Stimulated activated CD4-positive, alpha-beta T cell treated with anti-CD3 and anti-CD28 coated beads, Interleukin-2, amount 100 ng/mL, for 24 hours (primary cell): ENCODE measurements around the gene SLC14A1.
"Not testable (repeated sequence)": the region's sequence is repeated elsewhere in the genome, so short reads cannot be mapped to it uniquely, and the experiment has no call there.

Source experiments
- DNase-seq, 2 donors: peaks; one replicate each; pipeline ENCODE4 v3.0.0-alpha.2; 2020

SLC14A1 gene

DNA sequence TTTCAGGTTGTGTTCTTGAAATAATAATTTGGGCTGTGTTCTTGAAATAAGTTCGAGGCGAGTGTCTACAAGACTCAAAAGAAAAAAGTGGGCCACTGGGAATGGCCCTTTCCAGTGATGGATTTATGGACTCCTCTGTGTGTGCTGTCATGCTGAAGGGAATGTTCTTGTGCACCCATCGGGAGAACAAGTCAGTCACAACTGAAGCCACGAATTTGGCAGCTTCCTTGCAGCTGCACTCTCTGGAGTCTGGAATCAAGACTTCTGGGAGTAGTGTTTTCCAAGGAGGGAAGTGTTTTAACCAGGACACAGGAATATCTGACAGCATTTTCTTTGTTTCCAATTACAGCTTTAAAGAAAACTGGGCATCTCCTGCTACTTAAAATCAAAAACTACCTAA lies 620 bp downstream of the SLC14A1 start:
- no peak for DNase-seq

DNA sequence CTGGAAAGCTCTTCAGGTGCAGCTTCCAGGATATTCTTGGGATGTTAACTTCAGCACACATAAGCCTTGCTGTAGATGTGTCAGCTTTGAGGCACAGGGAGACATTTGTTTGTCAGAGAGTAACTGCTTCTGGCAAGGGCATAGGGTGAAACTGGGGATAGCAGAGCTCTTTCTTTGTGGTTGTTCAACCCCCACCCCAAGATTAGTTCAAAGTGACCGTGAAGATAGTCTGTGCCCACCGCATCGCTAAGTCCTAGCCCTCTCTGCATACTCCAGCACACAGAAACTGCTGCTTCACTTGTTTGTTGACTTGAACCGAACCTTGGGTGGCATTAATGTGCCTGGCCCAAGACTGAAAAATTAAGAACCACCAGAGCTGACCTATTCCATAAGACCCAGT lies 1.4 kb downstream of the SLC14A1 start:
- no peak for DNase-seq

DNA sequence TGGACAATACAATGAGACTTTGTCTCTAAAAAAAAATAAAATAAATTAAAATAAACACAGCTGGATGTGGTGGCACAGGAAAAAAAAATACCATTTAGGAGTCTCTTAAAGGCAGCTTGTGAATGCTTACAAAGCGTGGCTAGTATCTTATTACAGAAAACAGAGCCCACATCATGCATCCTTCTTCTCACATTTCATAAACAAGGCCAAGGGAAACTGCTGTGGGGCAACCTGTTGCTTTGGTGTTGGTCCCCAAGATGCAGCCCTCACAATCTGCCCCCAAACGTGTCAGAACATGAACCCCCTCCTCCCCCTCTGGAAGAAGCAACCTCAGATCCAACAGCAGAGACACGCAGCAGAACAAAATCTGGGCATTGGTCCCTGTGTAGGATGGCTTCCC lies 2.6 kb downstream of the SLC14A1 start:
- DNase-seq = no peak

DNA sequence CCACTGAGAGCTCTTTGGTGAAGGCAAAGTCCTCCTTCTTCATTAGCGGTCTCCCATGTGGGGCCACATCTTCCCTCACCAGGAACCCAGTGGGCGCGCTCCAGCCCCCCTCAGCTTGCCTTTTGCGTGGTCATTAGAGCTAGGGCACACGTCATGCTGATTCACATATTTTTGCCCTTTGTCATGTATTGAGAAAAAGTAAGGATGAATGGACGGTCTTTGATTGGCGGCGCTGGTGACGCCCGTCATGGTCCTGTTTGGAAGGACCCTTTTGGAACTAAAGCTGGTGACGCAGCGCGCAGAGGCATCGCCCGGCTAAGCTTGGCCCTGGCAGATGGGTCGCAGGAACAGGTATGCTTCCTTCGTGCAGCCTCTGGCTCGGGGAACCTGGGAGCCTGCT lies 3.1 kb downstream of the SLC14A1 start:
- no peak for DNase-seq

DNA sequence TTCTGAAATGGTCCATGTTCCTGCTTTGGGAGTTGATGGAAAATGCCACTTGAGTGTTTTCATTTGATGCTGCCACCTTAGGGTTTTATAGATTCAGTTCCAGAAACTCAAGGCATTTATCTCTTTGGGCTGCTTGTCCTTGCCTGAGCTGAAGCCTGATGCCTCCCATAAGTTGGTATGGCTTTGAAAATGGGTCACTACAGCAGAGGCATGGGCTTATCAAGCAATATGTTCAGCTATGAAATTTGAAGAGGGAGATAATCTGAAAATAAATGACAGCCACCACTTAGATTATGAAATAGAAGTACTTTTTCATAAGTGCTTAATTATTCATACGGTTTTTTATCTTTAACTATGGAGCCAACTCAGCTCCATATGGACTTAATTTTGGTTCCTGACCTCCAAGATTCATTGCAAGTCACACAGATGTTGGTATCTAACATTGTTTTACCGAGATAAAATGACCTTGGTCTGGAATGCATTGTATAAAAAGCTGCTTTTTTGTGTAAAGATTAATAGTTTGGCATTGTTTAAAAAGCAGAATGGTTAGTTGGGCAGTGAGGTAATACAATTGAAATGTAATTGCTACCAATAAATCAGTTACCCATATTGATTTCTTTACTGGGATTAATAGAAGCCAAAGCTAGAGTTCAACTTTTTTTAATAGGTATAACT lies 4.5 kb downstream of the SLC14A1 start:
- DNase-seq = no peak

DNA sequence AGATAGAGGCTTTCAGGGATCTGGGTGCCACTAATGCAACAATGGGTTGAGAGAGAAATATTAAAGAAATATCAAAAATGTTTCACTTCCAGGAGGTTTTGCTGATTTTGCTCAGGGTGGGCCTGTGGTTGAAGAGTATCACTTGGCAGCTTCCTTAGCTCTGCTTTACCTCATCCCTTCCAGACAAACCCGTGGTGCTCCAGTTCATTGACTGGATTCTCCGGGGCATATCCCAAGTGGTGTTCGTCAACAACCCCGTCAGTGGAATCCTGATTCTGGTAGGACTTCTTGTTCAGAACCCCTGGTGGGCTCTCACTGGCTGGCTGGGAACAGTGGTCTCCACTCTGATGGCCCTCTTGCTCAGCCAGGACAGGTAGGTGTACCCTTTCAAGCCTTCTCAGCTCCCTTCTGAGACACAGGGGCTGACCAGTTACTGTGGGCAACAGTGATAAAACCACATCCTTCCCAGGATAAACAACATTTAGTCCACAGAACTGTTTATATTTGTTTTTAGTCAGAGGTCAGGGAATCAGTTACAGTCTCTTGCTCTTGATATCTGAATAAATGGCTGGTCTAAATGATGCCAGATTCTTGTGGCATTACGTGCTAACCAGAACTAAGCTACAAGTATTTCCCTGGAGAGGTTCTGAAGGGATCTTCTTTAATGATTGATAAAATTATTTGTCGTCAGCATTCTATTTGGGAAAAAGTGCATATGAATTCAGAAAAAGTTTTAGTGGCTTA lies 7.0 kb downstream of the SLC14A1 start:
- no peak for DNase-seq

DNA sequence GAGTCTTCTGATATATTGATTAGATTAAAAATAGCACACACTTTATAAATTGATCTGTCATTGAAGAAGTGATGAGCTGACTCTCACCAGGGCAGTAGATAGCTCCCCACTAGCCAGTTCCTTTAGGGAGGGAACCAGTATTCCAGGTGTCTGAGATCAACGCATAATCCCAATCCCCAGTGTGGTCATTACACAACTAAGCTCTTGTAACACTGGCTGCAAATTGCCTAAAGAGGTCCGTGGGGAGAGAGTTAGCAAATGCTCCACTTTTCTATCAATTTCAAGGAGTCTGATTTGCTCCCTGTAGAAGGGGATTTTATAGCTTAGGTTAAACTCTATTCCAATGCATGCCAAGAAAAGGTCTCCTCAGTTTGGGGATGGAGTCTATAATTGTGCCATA lies 7.7 kb downstream of the SLC14A1 start:
- no peak for DNase-seq

DNA sequence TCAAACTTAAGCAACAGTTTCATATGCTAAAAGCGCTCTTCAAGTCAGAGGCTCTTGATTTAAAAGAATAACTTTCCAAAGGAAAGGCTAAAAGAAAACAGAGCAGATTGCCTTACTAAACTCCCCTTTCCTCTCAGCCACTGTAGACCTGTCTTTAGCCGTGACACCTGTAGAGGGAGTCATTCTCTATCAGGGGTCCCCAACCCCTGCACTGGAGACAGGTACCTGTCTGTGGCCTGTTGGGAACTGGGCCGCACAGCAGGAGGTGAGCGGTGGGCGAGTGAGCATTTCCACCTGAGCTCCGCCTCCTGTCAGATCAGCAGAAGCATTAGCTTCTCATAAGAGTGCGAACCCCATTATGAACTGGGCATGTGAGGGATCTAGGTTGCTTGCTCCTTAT lies 9.6 kb downstream of the SLC14A1 start:
- DNase-seq = no peak

DNA sequence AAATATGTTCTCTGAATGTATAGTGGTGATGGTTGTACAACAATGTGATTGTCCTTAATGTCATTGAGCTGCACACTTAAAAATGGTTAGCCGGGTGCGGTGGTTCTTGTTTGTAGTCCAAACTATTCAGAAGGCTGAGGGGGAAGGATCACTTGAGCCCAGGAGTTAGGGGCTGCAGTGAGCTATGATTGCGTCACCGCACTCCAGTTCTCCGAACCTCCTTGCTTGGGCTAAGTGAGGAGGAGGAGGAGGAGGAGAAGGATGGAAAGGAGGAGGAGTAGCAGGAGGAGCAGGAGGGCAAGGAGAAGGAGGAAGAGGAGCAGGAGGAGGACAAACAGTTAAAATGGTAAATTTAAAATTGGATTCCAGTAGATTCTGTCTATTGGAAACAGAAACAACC lies 10.5 kb downstream of the SLC14A1 start:
- DNase-seq = no peak

DNA sequence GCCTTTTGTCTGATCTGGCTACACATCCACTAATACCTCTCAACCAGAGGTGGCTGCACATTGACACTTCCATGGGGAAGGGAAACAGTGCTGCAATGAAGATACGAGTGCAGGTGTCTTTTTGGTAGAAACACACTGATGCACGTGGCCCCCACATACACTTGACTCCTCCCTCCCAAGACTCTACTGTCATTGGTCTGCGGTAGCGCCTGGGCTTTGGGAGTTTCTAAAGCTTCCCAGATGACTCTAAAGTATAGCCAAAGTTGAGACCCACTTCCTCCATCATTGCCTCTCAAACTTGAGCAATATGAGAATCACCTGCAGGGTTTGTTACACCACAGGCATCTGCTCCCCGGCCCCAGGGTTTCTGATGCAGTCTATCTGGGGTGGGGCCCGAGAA lies 11.0 kb downstream of the SLC14A1 start:
- DNase-seq = no peak

DNA sequence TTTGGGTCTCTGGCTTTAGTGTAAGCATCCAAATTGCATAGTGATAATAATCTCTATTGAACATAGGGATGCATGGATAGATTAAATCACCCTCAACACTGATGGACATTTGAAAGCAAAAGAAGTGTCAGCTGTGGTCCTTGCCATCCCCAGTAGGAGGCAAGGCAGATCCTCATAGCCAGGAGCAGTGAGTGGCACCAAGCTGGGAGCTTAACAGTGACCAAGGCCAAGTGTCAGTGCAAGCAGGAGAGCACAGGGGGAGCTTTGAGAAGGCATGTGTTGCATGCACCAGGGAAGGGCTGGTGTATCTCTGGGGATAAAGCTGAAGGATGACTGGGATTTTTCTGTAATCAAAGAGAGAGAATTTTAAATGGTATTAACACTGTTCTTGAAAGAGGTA lies 14.7 kb downstream of the SLC14A1 start:
- DNase-seq = no peak

DNA sequence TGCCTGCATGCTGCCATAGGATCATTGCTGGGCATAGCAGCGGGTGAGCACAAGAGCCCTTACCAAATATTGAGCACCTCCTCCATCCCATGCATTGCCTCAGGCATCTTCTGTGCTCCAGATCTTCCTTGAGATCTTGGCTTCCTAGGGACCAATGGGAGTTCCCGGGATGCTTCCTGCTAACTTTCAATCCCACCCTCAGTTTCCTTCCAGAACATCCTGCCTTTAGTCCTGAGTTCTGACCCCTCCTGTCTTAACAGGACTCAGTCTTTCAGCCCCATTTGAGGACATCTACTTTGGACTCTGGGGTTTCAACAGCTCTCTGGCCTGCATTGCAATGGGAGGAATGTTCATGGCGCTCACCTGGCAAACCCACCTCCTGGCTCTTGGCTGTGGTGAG lies 15.3 kb downstream of the SLC14A1 start:
- no peak for DNase-seq

DNA sequence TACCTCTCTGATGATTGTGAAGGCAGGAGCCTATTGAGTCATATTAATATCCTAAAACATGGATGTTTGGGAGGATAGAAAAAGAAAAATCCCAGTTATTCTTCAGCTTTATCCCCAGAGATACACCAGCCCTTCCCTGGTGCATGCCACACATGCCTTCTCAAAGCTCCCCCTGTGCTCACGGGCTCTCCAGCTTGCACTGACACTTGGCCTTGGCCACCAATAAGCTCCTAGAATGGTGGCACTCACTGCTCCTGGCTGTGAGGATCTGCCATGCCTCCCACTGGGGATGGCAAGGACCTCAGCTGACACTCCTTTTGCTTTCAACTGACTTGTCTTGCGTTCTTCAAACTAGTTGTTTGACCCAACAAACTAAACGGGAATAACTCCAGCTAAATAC lies 15.9 kb downstream of the SLC14A1 start:
- no peak for DNase-seq

DNA sequence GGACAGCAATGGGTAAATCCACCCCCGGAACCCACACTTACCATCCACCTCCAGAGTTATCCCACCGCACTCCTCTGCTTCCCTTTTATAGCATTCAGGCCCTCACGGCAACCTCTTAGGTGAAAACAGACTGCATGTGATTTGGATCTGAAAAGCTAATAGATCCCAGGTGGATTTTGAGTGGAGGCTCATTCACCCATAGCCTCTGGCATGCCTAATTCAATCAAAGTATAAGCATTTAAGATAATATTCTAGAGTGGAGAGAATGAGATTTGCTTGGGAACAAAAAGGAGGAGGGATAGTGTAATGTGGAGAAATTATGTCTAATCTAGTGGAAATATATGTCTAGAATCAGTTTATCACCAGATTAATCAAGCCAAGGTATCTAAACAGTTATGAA lies 17.1 kb downstream of the SLC14A1 start:
- DNase-seq = no peak

DNA sequence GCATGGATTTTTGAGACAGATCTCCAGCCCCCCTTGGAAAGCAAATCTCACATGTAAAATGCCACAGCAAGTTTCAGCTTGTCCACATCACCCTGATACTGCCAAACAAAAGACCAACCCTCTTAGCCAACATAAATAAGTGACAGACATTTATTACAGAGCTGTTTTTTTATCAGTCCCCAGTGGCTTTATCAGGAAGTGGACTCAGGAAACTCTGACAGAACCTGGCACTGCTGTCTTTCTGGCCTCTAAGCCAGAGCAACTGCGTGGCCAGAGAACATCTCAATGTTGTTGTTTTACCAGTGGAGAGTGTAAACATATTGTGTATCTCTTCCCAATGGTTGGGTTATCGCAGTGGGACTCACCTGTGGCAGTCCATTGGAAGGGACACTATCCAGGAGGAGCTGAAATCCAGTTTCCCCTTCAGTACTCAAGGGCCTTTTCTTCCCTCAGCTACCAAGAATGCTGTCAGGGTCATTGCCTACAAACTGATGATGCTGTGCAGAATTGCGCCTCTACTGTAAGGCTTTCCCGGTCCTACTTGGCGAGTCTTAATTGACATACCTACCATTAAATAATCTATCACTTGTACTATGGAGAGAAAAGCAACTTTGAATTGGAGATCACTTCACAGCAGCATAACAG lies 22.0 kb downstream of the SLC14A1 start:
- DNase-seq = no peak

DNA sequence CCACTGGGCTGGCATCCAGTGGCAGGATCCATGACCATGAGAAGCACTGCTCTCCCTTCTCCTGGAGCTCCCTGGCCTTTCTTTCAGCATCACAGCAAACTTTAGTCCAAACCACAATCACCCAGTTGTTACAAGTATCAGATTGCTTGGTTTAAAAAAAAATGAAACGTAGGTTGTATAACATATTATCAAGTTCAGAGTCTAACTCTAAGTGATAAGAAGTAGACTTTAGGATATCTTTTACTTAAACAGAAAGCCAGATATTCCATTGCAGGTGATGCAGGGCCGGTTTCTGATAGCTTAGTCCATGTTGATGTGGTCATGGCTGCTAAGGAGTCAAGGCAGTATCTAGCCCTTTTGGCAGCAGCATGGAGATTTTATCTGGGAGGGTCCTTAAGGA lies 24.5 kb downstream of the SLC14A1 start:
- DNase-seq = no peak

DNA sequence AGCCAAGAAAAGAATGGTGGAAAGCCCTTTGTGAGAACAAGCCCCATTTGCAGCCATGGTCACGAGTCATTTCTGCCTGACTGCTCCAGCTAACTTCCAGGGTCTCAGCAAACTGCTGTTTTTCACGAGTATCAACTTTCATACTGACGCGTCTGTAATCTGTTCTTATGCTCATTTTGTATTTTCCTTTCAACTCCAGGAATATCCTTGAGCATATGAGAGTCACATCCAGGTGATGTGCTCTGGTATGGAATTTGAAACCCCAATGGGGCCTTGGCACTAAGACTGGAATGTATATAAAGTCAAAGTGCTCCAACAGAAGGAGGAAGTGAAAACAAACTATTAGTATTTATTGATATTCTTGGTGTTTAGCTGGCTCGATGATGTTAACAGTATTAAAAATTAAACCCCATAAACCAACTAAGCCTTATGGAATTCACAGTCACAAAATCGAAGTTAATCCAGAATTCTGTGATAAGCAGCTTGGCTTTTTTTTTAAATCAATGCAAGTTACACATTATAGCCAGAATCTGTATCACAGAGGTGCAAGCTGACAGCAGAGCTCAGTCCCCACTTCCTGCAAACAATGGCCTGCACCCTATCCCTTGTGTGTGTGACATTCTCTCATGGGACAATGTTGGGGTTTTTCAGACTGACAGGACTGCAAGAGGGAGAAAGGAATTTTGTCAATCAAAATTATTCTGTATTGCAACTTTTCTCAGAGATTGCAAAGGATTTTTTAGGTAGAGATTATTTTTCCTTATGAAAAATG lies 26.1 kb downstream of the SLC14A1 start:
- no peak for DNase-seq

DNA sequence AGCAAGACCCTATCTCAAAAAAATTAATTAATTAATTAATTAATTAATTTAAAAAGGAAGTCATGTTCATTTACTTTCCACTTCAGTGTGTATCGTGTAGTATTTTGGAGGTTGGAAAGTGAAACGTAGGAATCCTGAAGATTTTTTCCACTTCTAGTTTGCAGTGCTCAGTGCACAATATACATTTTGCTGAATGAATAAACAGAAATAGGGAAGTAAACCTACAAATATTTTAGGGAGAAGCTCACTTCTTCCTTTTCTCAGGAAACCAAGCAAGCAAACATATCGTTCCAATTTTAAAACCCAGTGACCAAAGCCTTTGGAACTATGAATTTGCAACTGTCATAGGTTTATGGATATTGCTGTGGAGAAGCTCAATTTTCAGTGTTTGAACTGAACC lies 27.8 kb downstream of the SLC14A1 start:
- no peak for DNase-seq

DNA sequence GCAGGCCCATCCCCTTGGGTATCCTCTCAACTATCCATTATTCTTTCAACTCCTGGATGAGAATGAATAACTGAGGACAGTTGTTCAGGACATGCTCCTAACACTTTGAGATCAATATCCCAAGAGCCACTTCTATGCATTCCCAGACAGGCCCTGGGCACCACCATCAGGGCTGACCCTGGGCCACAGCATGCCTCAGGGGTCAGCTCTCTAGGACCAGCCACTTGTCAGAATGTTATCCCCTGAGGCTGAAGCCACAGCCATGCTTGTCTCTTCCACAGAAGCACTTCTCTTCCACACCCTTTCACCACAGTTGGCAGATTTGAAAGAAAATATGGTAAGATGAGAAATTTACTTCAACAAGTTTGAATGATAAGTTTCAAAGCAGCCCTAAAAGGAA lies 28.7 kb downstream of the SLC14A1 start:
- no peak for DNase-seq

DNA sequence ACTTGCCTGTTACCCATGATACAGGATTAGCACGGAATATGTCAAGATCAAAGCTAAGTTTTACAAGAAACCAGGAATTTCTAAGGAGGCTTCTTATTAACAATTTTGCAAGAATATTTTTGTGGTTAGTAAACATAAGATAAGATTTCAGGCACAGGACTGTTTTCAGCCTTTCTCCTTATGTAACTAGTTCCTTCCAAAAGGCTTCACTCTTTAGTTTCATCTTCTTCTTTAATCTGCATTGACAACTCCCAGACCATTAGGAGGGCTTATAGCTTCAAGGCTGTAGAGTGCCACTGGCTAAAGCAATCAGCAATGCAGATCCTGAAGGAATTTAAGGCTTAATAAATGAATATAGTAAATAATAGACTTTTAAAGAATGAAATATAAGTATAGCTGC lies 29.3 kb downstream of the SLC14A1 start:
- no peak for DNase-seq

DNA sequence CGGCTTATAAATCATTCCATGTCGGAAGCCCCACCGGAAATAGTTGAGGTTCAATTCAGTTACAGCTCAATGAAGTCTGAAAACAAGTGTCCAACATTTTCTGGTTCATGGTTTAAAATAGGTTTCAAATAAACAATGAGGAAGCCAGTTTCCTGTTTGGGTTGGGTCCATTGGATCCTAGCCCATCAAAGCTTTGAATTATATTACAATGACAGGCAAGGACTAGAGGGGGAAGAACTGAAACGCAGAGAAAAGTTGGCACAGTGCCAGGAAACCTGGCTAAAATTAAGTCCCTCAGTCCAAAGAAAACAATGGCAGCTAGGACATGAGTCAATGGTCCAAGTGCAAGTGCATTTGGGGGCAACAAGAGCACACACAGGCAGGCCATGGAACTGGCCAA lies 32.0 kb downstream of the SLC14A1 start:
- DNase-seq = no peak

DNA sequence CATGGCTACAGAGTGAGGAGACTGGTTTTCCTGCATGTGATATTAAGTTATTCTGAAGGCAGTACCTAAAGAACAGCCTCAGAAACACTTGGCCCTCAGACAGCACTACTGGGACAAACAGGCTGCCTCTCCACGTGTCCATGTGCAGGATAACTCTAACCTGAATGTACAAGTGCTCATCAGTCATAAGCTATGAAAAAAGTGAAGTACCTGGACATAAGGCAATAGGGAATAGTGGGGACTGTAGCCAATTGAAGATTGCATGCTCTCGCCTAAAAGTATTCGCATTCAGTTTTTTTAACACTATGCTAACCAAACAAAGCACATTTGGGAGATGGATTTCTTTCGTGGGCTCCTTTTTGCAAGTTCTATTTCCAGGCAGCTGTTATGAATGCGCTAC lies 33.0 kb downstream of the SLC14A1 start:
- no peak for DNase-seq

DNA sequence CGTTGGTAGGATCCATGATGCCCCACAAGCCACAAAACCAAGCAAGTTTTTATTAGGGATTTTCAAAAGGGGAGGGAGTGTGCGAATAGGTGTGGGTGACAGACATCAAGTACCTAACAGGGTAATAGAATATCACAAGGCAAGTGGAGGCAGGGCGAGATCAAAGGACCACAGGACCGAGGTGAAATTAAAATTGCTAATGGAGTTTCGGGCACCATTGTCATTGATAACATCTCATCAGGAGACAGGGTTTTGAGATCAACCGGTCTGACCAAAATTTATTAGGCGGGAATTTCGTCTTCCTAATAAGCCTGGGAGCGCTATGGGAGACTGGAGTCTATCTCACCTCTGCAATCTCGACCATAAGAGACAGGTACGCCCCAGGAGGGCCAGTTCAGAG lies 33.7 kb downstream of the SLC14A1 start:
- not testable (repeated sequence) for DNase-seq
